GM10266 (cell line): ENCODE measurements around the gene NCBP3.
"Not testable (repeated sequence)": the region's sequence is repeated elsewhere in the genome, so short reads cannot be mapped to it uniquely, and the experiment has no call there.

Experiments
- DNase-seq: peaks from one replicate; pipeline ENCODE4 v3.0.0; 2012; ENCODE audit errors: extremely low spot score
- CTCF ChIP-seq: IDR thresholded peaks from 2 replicates; pipeline ENCODE4 v1.5.1; 2012; ENCODE audit warnings: mild to moderate bottlenecking, low read depth; ENCODE audit not compliant: control insufficient read depth, insufficient read depth; ENCODE audit errors: missing control alignments

The NCBP3 gene

GRCh38 chr17:3859940-3860339, 13.9 kb upstream of the NCBP3 start:
- no peak for TF ChIP-seq CTCF
- no peak for DNase-seq

GRCh38 chr17:3857261-3858105, 11.4 kb upstream of the NCBP3 start:
- no peak for TF ChIP-seq CTCF
- DNase-seq = no peak

- DNase-seq = not testable (repeated sequence)
Measured at GRCh38 chr17:3854204-3854603, 8.2 kb upstream of the NCBP3 start.

- peak; percentile 16 for DNase-seq
- TF ChIP-seq CTCF = no peak
Measured at GRCh38 chr17:3852561-3852960, 6.5 kb upstream of the NCBP3 start.

GRCh38 chr17:3851461-3852100, 5.5 kb upstream of the NCBP3 start:
- no peak for TF ChIP-seq CTCF

GRCh38 chr17:3848229-3848835, 2.3 kb upstream of the NCBP3 start:
- DNase-seq = no peak
- TF ChIP-seq CTCF = no peak

More at GRCh38 chr17:3851461-3852100, 5.5 kb upstream of the NCBP3 start:
- no peak for DNase-seq

GRCh38 chr17:3847165-3847670, 1.2 kb upstream of the NCBP3 start:
- DNase-seq = no peak
- TF ChIP-seq CTCF = no peak
